RWPE2 (cell line): ENCODE results near the gene ZNF385A.

ENCODE experiments used
- ATAC-seq: fragments of 200-7000 bp; cut with Tn5 transposase; 3 replicates; pipeline ENCODE4 v1.9.1; 2021; ENCODE audit warnings: low read depth
- DNase-seq: peaks from one replicate; pipeline ENCODE4 v3.0.0-alpha.2; 2020; ENCODE audit warnings: low spot score
- H3K27ac ChIP-seq: fragments of 450-650 bp; 2 replicates; pipeline ENCODE4 v1.5.1; 2017; ENCODE audit warnings: mild to moderate bottlenecking; ENCODE audit not compliant: poor library complexity, severe bottlenecking
- H3K27me3 ChIP-seq: fragments of 250-450 bp; sonication (Bioruptor Pico); 2 replicates; pipeline ENCODE4 v1.5.1; 2021; ENCODE audit warnings: mild to moderate bottlenecking, moderate library complexity; ENCODE audit not compliant: insufficient read depth, poor library complexity, severe bottlenecking
- H3K36me3 ChIP-seq: fragments of 250-450 bp; sonication (Bioruptor Pico); 2 replicates; pipeline ENCODE4 v1.5.1; 2020; ENCODE audit warnings: low read depth, mild to moderate bottlenecking, moderate library complexity
- H3K4me1 ChIP-seq: fragments of 250-450 bp; sonication (Bioruptor Pico); 2 replicates; pipeline ENCODE4 v1.5.1; 2021; ENCODE audit warnings: mild to moderate bottlenecking, moderate library complexity; ENCODE audit not compliant: insufficient read depth, poor library complexity, severe bottlenecking
- H3K4me3 ChIP-seq: fragments of 250-450 bp; sonication (Bioruptor Pico); 2 replicates; pipeline ENCODE4 v1.5.1; 2021; ENCODE audit warnings: mild to moderate bottlenecking, moderate library complexity; ENCODE audit not compliant: severe bottlenecking
- H3K9me3 ChIP-seq: fragments of 250-450 bp; sonication (Bioruptor Pico); 2 replicates; pipeline ENCODE4 v1.5.1; 2021; ENCODE audit warnings: mild to moderate bottlenecking, moderate library complexity; ENCODE audit not compliant: severe bottlenecking
- TF ChIP-seq, protein P1 (sequence below): fragments of 450-650 bp; IDR thresholded peaks from one replicate; pipeline ENCODE4 v1.5.1; 2017; ENCODE audit warnings: mild to moderate bottlenecking, moderate library complexity; ENCODE audit not compliant: poor library complexity, severe bottlenecking

Gene ZNF385A

DNA sequence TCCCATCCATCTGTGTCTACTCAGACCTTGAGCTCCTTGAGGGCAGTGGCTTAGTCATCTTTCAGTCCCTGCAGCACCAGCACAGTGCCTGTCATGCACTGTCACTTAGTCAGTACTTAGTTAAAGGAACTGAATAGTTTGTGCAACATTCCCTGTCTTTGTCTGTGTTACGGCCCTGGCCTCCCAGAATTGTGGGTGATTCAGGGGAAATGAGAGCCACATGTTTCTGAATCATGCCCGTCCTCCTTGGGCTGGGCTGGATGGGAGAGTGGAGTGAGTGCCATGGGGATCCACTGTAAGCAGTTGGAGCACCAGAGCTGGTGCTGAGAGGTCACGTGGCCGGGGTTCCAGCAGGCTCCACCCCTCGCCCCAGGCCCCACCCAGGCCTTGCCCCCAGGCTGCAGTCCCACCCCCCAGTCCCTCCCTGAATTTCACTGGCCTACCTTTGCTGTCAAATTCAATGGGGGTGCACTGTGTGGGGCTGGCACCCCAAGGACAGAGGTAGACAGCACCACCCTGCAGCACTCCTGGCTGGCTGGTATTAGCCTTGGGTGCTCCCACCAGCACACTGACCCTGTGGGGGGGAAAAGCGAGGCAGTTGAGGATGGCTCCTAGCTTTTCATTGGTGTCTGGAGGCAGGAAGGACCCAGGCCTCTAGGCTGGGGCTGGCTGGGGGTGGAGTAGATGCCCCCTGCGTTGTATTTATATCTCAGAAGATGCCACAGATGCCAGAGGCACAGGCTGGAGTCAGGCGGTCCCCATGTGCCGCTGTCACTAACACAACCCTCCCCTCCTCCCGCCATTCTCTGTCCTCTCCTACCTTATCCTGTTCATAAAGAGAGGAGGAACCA is 27.1 kb upstream of the ZNF385A start:
- Histone ChIP-seq H3K4me3 (no peak overlapping the region), H3K36me3 (peaks cover 96% of the 10 kb centered on the region), H3K4me1 (peaks cover 54% of the 10 kb centered on the region), H3K9me3 (no peaks in the 10 kb centered on the region), H3K27ac (peak overlapping the region; percentile 92), H3K27me3 (no peaks in the 10 kb centered on the region)
- ATAC-seq (peak; percentile 88), DNase-seq (peak; percentile 91)
- TF ChIP-seq, protein P1, sequence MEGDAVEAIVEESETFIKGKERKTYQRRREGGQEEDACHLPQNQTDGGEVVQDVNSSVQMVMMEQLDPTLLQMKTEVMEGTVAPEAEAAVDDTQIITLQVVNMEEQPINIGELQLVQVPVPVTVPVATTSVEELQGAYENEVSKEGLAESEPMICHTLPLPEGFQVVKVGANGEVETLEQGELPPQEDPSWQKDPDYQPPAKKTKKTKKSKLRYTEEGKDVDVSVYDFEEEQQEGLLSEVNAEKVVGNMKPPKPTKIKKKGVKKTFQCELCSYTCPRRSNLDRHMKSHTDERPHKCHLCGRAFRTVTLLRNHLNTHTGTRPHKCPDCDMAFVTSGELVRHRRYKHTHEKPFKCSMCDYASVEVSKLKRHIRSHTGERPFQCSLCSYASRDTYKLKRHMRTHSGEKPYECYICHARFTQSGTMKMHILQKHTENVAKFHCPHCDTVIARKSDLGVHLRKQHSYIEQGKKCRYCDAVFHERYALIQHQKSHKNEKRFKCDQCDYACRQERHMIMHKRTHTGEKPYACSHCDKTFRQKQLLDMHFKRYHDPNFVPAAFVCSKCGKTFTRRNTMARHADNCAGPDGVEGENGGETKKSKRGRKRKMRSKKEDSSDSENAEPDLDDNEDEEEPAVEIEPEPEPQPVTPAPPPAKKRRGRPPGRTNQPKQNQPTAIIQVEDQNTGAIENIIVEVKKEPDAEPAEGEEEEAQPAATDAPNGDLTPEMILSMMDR = no peak

DNA sequence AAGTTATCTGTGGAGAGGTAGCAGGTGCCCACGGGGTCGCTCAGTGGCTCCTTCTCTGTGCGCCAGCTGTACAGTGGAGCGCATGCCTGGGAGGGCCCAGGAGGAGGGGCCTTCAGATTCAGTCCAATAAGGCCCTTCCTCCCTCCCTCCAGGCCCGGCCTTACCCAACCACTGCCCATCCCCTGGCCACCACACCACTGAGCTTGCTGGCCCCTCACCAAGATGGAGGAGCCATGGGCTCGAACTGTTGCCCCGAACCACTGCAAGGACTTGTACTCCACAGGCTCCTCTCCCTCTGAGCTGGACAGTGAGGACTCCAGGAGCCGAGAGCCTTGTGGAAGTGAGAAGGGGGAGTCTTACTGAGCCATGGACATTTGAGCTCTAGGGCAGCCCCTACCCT is 24.7 kb upstream of the ZNF385A start:
- Histone ChIP-seq H3K9me3 (no peaks in the 10 kb centered on the region), H3K27ac (no peak overlapping the region), H3K4me3 (no peak overlapping the region), H3K4me1 (peaks cover 34% of the 10 kb centered on the region), H3K27me3 (no peaks in the 10 kb centered on the region), H3K36me3 (peaks cover 96% of the 10 kb centered on the region)
- no peak for ATAC-seq
- TF ChIP-seq, protein P1 = no peak
- DNase-seq = no peak

DNA sequence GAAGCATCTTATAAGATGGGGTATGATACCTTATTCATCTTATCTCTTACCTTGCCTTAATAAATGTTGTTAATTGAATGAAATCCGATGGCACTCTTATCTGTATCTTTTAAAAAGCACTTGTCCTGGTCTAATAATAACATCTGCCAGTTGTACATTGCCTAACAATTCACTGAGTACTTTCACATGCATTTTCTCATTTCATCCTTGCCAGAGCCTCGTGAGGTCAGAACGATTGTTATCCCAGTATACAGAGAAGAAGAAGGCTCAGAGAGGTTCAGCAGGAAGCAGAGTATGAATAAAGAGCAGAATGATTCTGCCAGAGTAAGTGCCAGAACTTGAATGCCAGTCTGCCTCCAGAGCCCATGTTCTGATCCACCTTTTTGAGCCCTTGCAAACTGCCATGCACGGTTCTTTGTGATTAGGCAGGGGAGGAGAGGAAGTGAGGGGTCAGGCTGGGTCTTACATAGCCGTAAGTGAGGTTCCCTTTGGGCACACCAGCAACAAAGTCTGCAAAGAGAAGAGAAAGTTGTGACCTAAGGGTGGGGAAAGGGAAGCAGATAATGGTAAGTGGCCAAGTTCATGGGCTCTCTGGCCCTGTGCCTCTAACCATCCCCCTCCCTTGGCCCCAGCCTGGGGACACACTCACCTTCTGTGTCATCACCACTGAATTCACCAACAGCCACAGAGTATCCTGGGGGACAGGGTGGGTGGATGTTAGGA is 22.8 kb upstream of the ZNF385A start:
- no peak overlapping the region for H3K27ac ChIP-seq
- TF ChIP-seq, protein P1 = no peak
- H3K36me3 ChIP-seq = peaks cover 98% of the 10 kb centered on the region
- no peak overlapping the region for H3K4me3 ChIP-seq
- no peaks in the 10 kb centered on the region for H3K9me3 ChIP-seq
- ATAC-seq = no peak
- no peaks in the 10 kb centered on the region for H3K27me3 ChIP-seq
- peaks cover 15% of the 10 kb centered on the region for H3K4me1 ChIP-seq
- DNase-seq = no peak

DNA sequence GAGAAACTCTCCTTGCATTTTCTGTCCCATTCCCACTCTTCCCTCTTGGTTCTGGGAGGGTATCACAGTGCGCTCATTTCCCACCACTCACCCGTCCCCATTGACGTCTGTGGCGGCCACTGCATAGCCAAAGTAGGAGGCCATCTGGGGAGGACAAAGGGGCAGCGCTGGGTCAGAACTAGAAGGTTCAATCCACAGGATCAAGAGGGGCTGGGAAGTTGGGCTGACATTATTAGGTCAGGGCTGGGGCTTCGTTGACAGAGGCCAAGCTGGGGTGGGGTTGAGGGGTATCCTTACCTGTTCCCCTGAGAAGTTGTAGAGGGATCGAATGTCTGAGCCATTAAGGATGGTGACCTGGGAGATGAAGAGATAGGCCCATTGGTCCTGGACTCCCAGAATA is 21.0 kb upstream of the ZNF385A start:
- TF ChIP-seq, protein P1 = no peak
- H3K27ac ChIP-seq = no peak overlapping the region
- no peak overlapping the region for H3K4me3 ChIP-seq
- H3K36me3 ChIP-seq = peaks cover 100% of the 10 kb centered on the region
- H3K9me3 ChIP-seq = no peaks in the 10 kb centered on the region
- no peaks in the 10 kb centered on the region for H3K4me1 ChIP-seq
- H3K27me3 ChIP-seq = no peaks in the 10 kb centered on the region
- DNase-seq = no peak
- no peak for ATAC-seq
